ENCODE measurements around the gene PTPRM. TPM values are rescaled to one million over a fixed set of nuclear protein-coding genes. Genes with fewer than 3 reads are reported as not detected.
A peak's percentile ranks its signal among the peaks of the same experiment; 100 is the strongest.

The PTPRM gene
- total and polyA plus RNA-seq, 4 donors = 118 to 160 (median 122) TPM

GRCh38 chr18:8329186-8329771 lies 762.2 kb downstream of the PTPRM start:
- Histone ChIP-seq H3K9me3 (ENCODE audit: control insufficient read depth, insufficient read depth, low read length) (no peaks in the 10 kb centered on the region), H3K4me3 (ENCODE audit: low read depth, low read length) (no peak overlapping the region), H3K4me1 (ENCODE audit: control insufficient read depth, insufficient read depth, low read length) (peaks cover 2% of the 10 kb centered on the region), H3K27me3 (ENCODE audit: control insufficient read depth, insufficient read depth, low read length) (no peaks in the 10 kb centered on the region), H3K36me3 (ENCODE audit: control insufficient read depth, insufficient read depth, low read length) (peaks cover 2% of the 10 kb centered on the region), H3K27ac (ENCODE audit: low read depth, low read length) (no peak overlapping the region)
- DNase-seq (ENCODE audit: low read depth in 4 of 6, low spot score in 6 of 6) = no peak
- WGBS (ENCODE audit: insufficient coverage) = no CpG with 5 or more reads among the region's 5 CpGs

GRCh38 chr18:8330575-8330974 lies 763.5 kb downstream of the PTPRM start:
- 35% methylated on average over 10 of the region's 10 CpGs for WGBS (ENCODE audit: insufficient coverage)
- no peak overlapping the region for H3K4me3 ChIP-seq (ENCODE audit: low read depth, low read length)
- H3K36me3 ChIP-seq (ENCODE audit: control insufficient read depth, insufficient read depth, low read length) = peaks cover 3% of the 10 kb centered on the region
- H3K27ac ChIP-seq (ENCODE audit: low read depth, low read length) = no peak overlapping the region
- DNase-seq (ENCODE audit: low read depth in 4 of 6, low spot score in 6 of 6) = peak in 1 of 6 donors; percentile 46
- no peaks in the 10 kb centered on the region for H3K27me3 ChIP-seq (ENCODE audit: control insufficient read depth, insufficient read depth, low read length)
- H3K9me3 ChIP-seq (ENCODE audit: control insufficient read depth, insufficient read depth, low read length) = no peaks in the 10 kb centered on the region
- H3K4me1 ChIP-seq (ENCODE audit: control insufficient read depth, insufficient read depth, low read length) = peaks cover 2% of the 10 kb centered on the region

- no peak for DNase-seq (ENCODE audit: low read depth in 4 of 6, low spot score in 6 of 6)
- H3K27ac ChIP-seq (ENCODE audit: low read depth, low read length) = no peak overlapping the region
- no peak overlapping the region for H3K4me3 ChIP-seq (ENCODE audit: low read depth, low read length)
- WGBS (ENCODE audit: insufficient coverage) = 100% methylated on average over 3 of the region's 4 CpGs
- peaks cover 2% of the 10 kb centered on the region for H3K4me1 ChIP-seq (ENCODE audit: control insufficient read depth, insufficient read depth, low read length)
- H3K36me3 ChIP-seq (ENCODE audit: control insufficient read depth, insufficient read depth, low read length) = peaks cover 3% of the 10 kb centered on the region
- no peaks in the 10 kb centered on the region for H3K27me3 ChIP-seq (ENCODE audit: control insufficient read depth, insufficient read depth, low read length)
- H3K9me3 ChIP-seq (ENCODE audit: control insufficient read depth, insufficient read depth, low read length) = no peaks in the 10 kb centered on the region
These were observed 765.2 kb downstream of the PTPRM start for GRCh38 chr18:8332286-8332685.

- Histone ChIP-seq H3K4me1 (ENCODE audit: control insufficient read depth, insufficient read depth, low read length) (peaks cover 2% of the 10 kb centered on the region), H3K27me3 (ENCODE audit: control insufficient read depth, insufficient read depth, low read length) (no peaks in the 10 kb centered on the region), H3K36me3 (ENCODE audit: control insufficient read depth, insufficient read depth, low read length) (peaks cover 3% of the 10 kb centered on the region), H3K9me3 (ENCODE audit: control insufficient read depth, insufficient read depth, low read length) (no peaks in the 10 kb centered on the region), H3K27ac (ENCODE audit: low read depth, low read length) (no peak overlapping the region), H3K4me3 (ENCODE audit: low read depth, low read length) (no peak overlapping the region)
- no peak for DNase-seq (ENCODE audit: low read depth in 4 of 6, low spot score in 6 of 6)
- WGBS (ENCODE audit: insufficient coverage) = no CpG with 5 or more reads among the region's 1 CpG
These were observed 766.8 kb downstream of the PTPRM start for GRCh38 chr18:8333961-8334360.

GRCh38 chr18:8337211-8337610 lies 770.1 kb downstream of the PTPRM start:
- Histone ChIP-seq H3K4me1 (ENCODE audit: control insufficient read depth, insufficient read depth, low read length) (peaks cover 16% of the 10 kb centered on the region), H3K36me3 (ENCODE audit: control insufficient read depth, insufficient read depth, low read length) (peaks cover 3% of the 10 kb centered on the region), H3K27me3 (ENCODE audit: control insufficient read depth, insufficient read depth, low read length) (no peaks in the 10 kb centered on the region), H3K4me3 (ENCODE audit: low read depth, low read length) (no peak overlapping the region), H3K27ac (ENCODE audit: low read depth, low read length) (no peak overlapping the region), H3K9me3 (ENCODE audit: control insufficient read depth, insufficient read depth, low read length) (no peaks in the 10 kb centered on the region)
- WGBS (ENCODE audit: insufficient coverage) = 75% methylated on average over 3 of the region's 3 CpGs
- no peak for DNase-seq (ENCODE audit: low read depth in 4 of 6, low spot score in 6 of 6)

GRCh38 chr18:8339210-8339609 lies 772.1 kb downstream of the PTPRM start:
- Histone ChIP-seq H3K27me3 (ENCODE audit: control insufficient read depth, insufficient read depth, low read length) (no peaks in the 10 kb centered on the region), H3K9me3 (ENCODE audit: control insufficient read depth, insufficient read depth, low read length) (no peaks in the 10 kb centered on the region), H3K36me3 (ENCODE audit: control insufficient read depth, insufficient read depth, low read length) (peaks cover 1% of the 10 kb centered on the region), H3K4me1 (ENCODE audit: control insufficient read depth, insufficient read depth, low read length) (peaks cover 16% of the 10 kb centered on the region), H3K27ac (ENCODE audit: low read depth, low read length) (no peak overlapping the region), H3K4me3 (ENCODE audit: low read depth, low read length) (no peak overlapping the region)
- peak in 1 of 6 donors; percentile 51 for DNase-seq (ENCODE audit: low read depth in 4 of 6, low spot score in 6 of 6)
- whole genome bisulfite sequencing (ENCODE audit: insufficient coverage) = 76% methylated on average over 3 of the region's 4 CpGs

GRCh38 chr18:8339952-8340351 lies 772.8 kb downstream of the PTPRM start:
- Histone ChIP-seq H3K27ac (ENCODE audit: low read depth, low read length) (no peak overlapping the region), H3K4me3 (ENCODE audit: low read depth, low read length) (no peak overlapping the region), H3K9me3 (ENCODE audit: control insufficient read depth, insufficient read depth, low read length) (no peaks in the 10 kb centered on the region), H3K36me3 (ENCODE audit: control insufficient read depth, insufficient read depth, low read length) (no peaks in the 10 kb centered on the region), H3K27me3 (ENCODE audit: control insufficient read depth, insufficient read depth, low read length) (no peaks in the 10 kb centered on the region), H3K4me1 (ENCODE audit: control insufficient read depth, insufficient read depth, low read length) (peaks cover 16% of the 10 kb centered on the region)
- peak in 2 of 6 donors; percentile 54 to 66 for DNase-seq (ENCODE audit: low read depth in 4 of 6, low spot score in 6 of 6)
- WGBS (ENCODE audit: insufficient coverage) = 19% methylated on average over 4 of the region's 10 CpGs

- H3K27ac ChIP-seq (ENCODE audit: low read depth, low read length) = no peak overlapping the region
- 60% methylated on average over 3 of the region's 6 CpGs for WGBS (ENCODE audit: insufficient coverage)
- H3K4me1 ChIP-seq (ENCODE audit: control insufficient read depth, insufficient read depth, low read length) = peaks cover 16% of the 10 kb centered on the region
- peaks cover 3% of the 10 kb centered on the region for H3K36me3 ChIP-seq (ENCODE audit: control insufficient read depth, insufficient read depth, low read length)
- DNase-seq (ENCODE audit: low read depth in 4 of 6, low spot score in 6 of 6) = no peak
- H3K4me3 ChIP-seq (ENCODE audit: low read depth, low read length) = no peak overlapping the region
- H3K27me3 ChIP-seq (ENCODE audit: control insufficient read depth, insufficient read depth, low read length) = no peaks in the 10 kb centered on the region
- H3K9me3 ChIP-seq (ENCODE audit: control insufficient read depth, insufficient read depth, low read length) = no peaks in the 10 kb centered on the region
These were observed 774.5 kb downstream of the PTPRM start for GRCh38 chr18:8341481-8342230.

- no peak overlapping the region for H3K4me3 ChIP-seq (ENCODE audit: low read depth, low read length)
- no peaks in the 10 kb centered on the region for H3K9me3 ChIP-seq (ENCODE audit: control insufficient read depth, insufficient read depth, low read length)
- 73% methylated on average over 14 of the region's 17 CpGs for WGBS (ENCODE audit: insufficient coverage)
- no peaks in the 10 kb centered on the region for H3K27me3 ChIP-seq (ENCODE audit: control insufficient read depth, insufficient read depth, low read length)
- H3K27ac ChIP-seq (ENCODE audit: low read depth, low read length) = no peak overlapping the region
- H3K4me1 ChIP-seq (ENCODE audit: control insufficient read depth, insufficient read depth, low read length) = no peaks in the 10 kb centered on the region
- peaks cover 3% of the 10 kb centered on the region for H3K36me3 ChIP-seq (ENCODE audit: control insufficient read depth, insufficient read depth, low read length)
- DNase-seq (ENCODE audit: low read depth in 4 of 6, low spot score in 6 of 6) = peak in 1 of 6 donors; percentile 93
These were observed 781.1 kb downstream of the PTPRM start for GRCh38 chr18:8348051-8348720.

Data from spinal cord (tissue), 10 donors.